Renal cortex interstitium (tissue), 15 donors: ENCODE data around the gene RNPS1. TPM values are rescaled to one million over a fixed set of nuclear protein-coding genes. Genes with fewer than 3 reads are reported as not detected.

Experiments used
- DNase-seq, 11 donors: peaks; one replicate each; pipeline ENCODE4 v3.0.0-alpha.2; 2013; ENCODE audit warnings: low read depth in 9 of 11, low spot score in 4 of 11; ENCODE audit errors: extremely low read depth in 1 of 11
- long read RNA-seq, 16 experiments: transcript quantifications; one replicate each; lab custom pipeline, GENCODE V29; 2026
- polyA plus RNA-seq, 3 donors: library from polyadenylated mRNA; unstranded; fragments of 120-200 nt; gene quantifications; one replicate each; pipeline ENCODE4 v1.2.1, GENCODE V29; 2013; ENCODE audit not compliant: insufficient read length in 3 of 3

RNPS1 gene, protein sequence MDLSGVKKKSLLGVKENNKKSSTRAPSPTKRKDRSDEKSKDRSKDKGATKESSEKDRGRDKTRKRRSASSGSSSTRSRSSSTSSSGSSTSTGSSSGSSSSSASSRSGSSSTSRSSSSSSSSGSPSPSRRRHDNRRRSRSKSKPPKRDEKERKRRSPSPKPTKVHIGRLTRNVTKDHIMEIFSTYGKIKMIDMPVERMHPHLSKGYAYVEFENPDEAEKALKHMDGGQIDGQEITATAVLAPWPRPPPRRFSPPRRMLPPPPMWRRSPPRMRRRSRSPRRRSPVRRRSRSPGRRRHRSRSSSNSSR
- polyA plus RNA-seq = 100 to 1,000 TPM; 194 to 231 (median 219) TPM
- long read RNA-seq, donor 1, transcript RNPS1-219 (6 exons, 1,685 nt) = minor isoform, 8 of 73 reads
- long read RNA-seq, donor 1, transcript RNPS1-220 (7 exons, 2,037 nt) = major isoform, 21 of 73 reads
- long read RNA-seq, donor 1, transcript RNPS1-217 (7 exons, 1,514 nt) = minor isoform, 8 of 73 reads
- long read RNA-seq, donor 1, transcript RNPS1-202 (8 exons, 2,241 nt) = minor isoform, 18 of 73 reads
- long read RNA-seq, donor 1, partial matches to known transcripts = 9 of 73 reads
- long read RNA-seq, donor 1, other reads (novel, unspliced or antisense) = 0 of 73 reads
- long read RNA-seq, donor 2, transcript RNPS1-202 (8 exons, 2,241 nt) = major isoform, 27 of 107 reads
- long read RNA-seq, donor 2, transcript RNPS1-219 (6 exons, 1,685 nt) = minor isoform, 7 of 107 reads
- long read RNA-seq, donor 2, transcript RNPS1-217 (7 exons, 1,514 nt) = minor isoform, 6 of 107 reads
- long read RNA-seq, donor 2, transcript RNPS1-220 (7 exons, 2,037 nt) = minor isoform, 18 of 107 reads
- long read RNA-seq, donor 2, partial matches to known transcripts = 41 of 107 reads
- long read RNA-seq, donor 2, other reads (novel, unspliced or antisense) = 0 of 107 reads
- long read RNA-seq, donor 3, transcript RNPS1-202 (8 exons, 2,241 nt) = major isoform, 37 of 109 reads
- long read RNA-seq, donor 3, transcript RNPS1-220 (7 exons, 2,037 nt) = minor isoform, 25 of 109 reads
- long read RNA-seq, donor 3, transcript RNPS1-217 (7 exons, 1,514 nt) = minor isoform, 9 of 109 reads
- long read RNA-seq, donor 3, transcript RNPS1-219 (6 exons, 1,685 nt) = minor isoform, 7 of 109 reads
- long read RNA-seq, donor 3, partial matches to known transcripts = 19 of 109 reads
- long read RNA-seq, donor 3, other reads (novel, unspliced or antisense) = 0 of 109 reads
- long read RNA-seq, donor 4, transcript RNPS1-206 (2 exons, 2,223 nt) = minor isoform, 5 of 78 reads
- long read RNA-seq, donor 4, transcript RNPS1-221 (1 exons, 1,826 nt) = minor isoform, 7 of 78 reads
- long read RNA-seq, donor 4, transcript RNPS1-202 (8 exons, 2,241 nt) = major isoform, 29 of 78 reads
- long read RNA-seq, donor 4, transcript RNPS1-220 (7 exons, 2,037 nt) = minor isoform, 16 of 78 reads
- long read RNA-seq, donor 4, partial matches to known transcripts = 0 of 78 reads
- long read RNA-seq, donor 4, other reads (novel, unspliced or antisense) = 0 of 78 reads
- long read RNA-seq, donor 5 = 0 reads
- long read RNA-seq, donor 6, transcript RNPS1-206 (2 exons, 2,223 nt) = minor isoform, 12 of 84 reads
- long read RNA-seq, donor 6, transcript RNPS1-202 (8 exons, 2,241 nt) = major isoform, 19 of 84 reads
- long read RNA-seq, donor 6, transcript RNPS1-220 (7 exons, 2,037 nt) = minor isoform, 12 of 84 reads
- long read RNA-seq, donor 6, transcript RNPS1-217 (7 exons, 1,514 nt) = minor isoform, 9 of 84 reads
- long read RNA-seq, donor 6, partial matches to known transcripts = 15 of 84 reads
- long read RNA-seq, donor 6, other reads (novel, unspliced or antisense) = 0 of 84 reads
- long read RNA-seq, donor 7, transcript RNPS1-220 (7 exons, 2,037 nt) = minor isoform, 30 of 121 reads
- long read RNA-seq, donor 7, transcript RNPS1-217 (7 exons, 1,514 nt) = minor isoform, 13 of 121 reads
- long read RNA-seq, donor 7, transcript RNPS1-219 (6 exons, 1,685 nt) = minor isoform, 16 of 121 reads
- long read RNA-seq, donor 7, transcript RNPS1-202 (8 exons, 2,241 nt) = major isoform, 31 of 121 reads
- long read RNA-seq, donor 7, partial matches to known transcripts = 22 of 121 reads
- long read RNA-seq, donor 7, other reads (novel, unspliced or antisense) = 0 of 121 reads
- long read RNA-seq, donor 8 = 0 reads
- long read RNA-seq, donor 9, transcript RNPS1-220 (7 exons, 2,037 nt) = minor isoform, 26 of 96 reads
- long read RNA-seq, donor 9, transcript RNPS1-202 (8 exons, 2,241 nt) = major isoform, 37 of 96 reads
- long read RNA-seq, donor 9, transcript RNPS1-219 (6 exons, 1,685 nt) = minor isoform, 7 of 96 reads
- long read RNA-seq, donor 9, transcript RNPS1-217 (7 exons, 1,514 nt) = minor isoform, 10 of 96 reads
- long read RNA-seq, donor 9, partial matches to known transcripts = 10 of 96 reads
- long read RNA-seq, donor 9, other reads (novel, unspliced or antisense) = 0 of 96 reads
- long read RNA-seq, donor 10, transcript RNPS1-202 (8 exons, 2,241 nt) = major isoform, 22 of 84 reads
- long read RNA-seq, donor 10, transcript RNPS1-206 (2 exons, 2,223 nt) = minor isoform, 6 of 84 reads
- long read RNA-seq, donor 10, transcript RNPS1-219 (6 exons, 1,685 nt) = minor isoform, 9 of 84 reads
- long read RNA-seq, donor 10, transcript RNPS1-220 (7 exons, 2,037 nt) = minor isoform, 17 of 84 reads
- long read RNA-seq, donor 10, partial matches to known transcripts = 18 of 84 reads
- long read RNA-seq, donor 10, other reads (novel, unspliced or antisense) = 0 of 84 reads
- long read RNA-seq, donor 11, transcript RNPS1-220 (7 exons, 2,037 nt) = minor isoform, 25 of 65 reads
- long read RNA-seq, donor 11, transcript RNPS1-202 (8 exons, 2,241 nt) = major isoform, 29 of 65 reads
- long read RNA-seq, donor 11, partial matches to known transcripts = 0 of 65 reads
- long read RNA-seq, donor 11, other reads (novel, unspliced or antisense) = 0 of 65 reads
- long read RNA-seq, donor 12, transcript RNPS1-202 (8 exons, 2,241 nt) = major isoform, 9 of 24 reads
- long read RNA-seq, donor 12, transcript RNPS1-220 (7 exons, 2,037 nt) = minor isoform, 6 of 24 reads
- long read RNA-seq, donor 12, partial matches to known transcripts = 0 of 24 reads
- long read RNA-seq, donor 12, other reads (novel, unspliced or antisense) = 0 of 24 reads
- long read RNA-seq, donor 13 = 0 reads
- long read RNA-seq, donor 14, transcript RNPS1-217 (7 exons, 1,514 nt) = minor isoform, 9 of 88 reads
- long read RNA-seq, donor 14, transcript RNPS1-202 (8 exons, 2,241 nt) = major isoform, 37 of 88 reads
- long read RNA-seq, donor 14, transcript RNPS1-219 (6 exons, 1,685 nt) = minor isoform, 6 of 88 reads
- long read RNA-seq, donor 14, transcript RNPS1-220 (7 exons, 2,037 nt) = minor isoform, 27 of 88 reads
- long read RNA-seq, donor 14, partial matches to known transcripts = 6 of 88 reads
- long read RNA-seq, donor 14, other reads (novel, unspliced or antisense) = 0 of 88 reads
- long read RNA-seq, donor 15, transcript RNPS1-220 (7 exons, 2,037 nt) = major isoform, 20 of 50 reads
- long read RNA-seq, donor 15, transcript RNPS1-219 (6 exons, 1,685 nt) = minor isoform, 6 of 50 reads
- long read RNA-seq, donor 15, transcript RNPS1-202 (8 exons, 2,241 nt) = minor isoform, 13 of 50 reads
- long read RNA-seq, donor 15, partial matches to known transcripts = 0 of 50 reads
- long read RNA-seq, donor 15, other reads (novel, unspliced or antisense) = 0 of 50 reads
- long read RNA-seq, donor 16, transcript RNPS1-206 (2 exons, 2,223 nt) = minor isoform, 22 of 252 reads
- long read RNA-seq, donor 16, transcript RNPS1-202 (8 exons, 2,241 nt) = minor isoform, 66 of 252 reads
- long read RNA-seq, donor 16, transcript RNPS1-220 (7 exons, 2,037 nt) = major isoform, 67 of 252 reads
- long read RNA-seq, donor 16, transcript RNPS1-217 (7 exons, 1,514 nt) = minor isoform, 20 of 252 reads
- long read RNA-seq, donor 16, partial matches to known transcripts = 49 of 252 reads
- long read RNA-seq, donor 16, other reads (novel, unspliced or antisense) = 0 of 252 reads

DNA sequence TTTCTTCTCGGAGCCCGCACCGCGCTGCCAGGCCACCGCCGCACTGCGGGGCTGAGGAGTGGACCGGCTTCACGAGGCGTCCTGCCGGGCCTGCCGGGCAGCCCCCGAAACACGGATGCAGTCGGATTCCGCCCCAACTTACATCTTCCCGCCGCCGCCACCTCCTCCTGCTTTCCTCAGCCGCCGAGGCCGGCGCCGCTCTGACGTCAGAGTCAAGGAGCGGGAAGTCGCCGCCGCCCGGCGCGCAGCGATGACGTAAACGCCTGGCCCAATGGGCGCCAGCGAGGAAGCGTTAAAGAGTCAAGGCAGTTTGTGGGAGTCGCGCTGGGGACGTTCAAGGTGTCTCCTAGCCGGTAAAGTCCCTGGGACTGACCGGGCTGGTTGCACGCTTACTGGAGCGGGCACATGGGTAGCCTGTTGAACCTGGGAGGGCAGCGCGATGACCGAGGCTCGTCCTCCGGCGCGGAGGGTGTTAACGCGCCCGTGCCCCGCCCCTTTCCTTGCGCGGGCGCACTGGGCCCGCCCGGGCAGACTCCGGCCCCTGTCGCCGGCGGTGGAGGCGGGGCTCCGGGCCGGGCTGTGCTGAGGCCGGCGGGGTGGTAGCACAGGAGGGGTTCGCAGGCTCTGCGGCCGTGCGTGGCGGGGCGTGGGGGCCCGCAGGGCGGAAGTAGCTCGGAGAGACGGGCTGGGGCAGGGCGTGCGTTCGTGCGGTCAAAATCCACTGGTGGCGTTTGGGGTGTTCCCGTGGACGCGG lies at the start of gene RNPS1:
RNPS1 (minus strand) TSS at position 214 of the 754 bp plus-strand sequence. CDS start 3,483 bp downstream, outside the sequence.
- peak; percentile 93 to 99 (median 97) for DNase-seq

DNA sequence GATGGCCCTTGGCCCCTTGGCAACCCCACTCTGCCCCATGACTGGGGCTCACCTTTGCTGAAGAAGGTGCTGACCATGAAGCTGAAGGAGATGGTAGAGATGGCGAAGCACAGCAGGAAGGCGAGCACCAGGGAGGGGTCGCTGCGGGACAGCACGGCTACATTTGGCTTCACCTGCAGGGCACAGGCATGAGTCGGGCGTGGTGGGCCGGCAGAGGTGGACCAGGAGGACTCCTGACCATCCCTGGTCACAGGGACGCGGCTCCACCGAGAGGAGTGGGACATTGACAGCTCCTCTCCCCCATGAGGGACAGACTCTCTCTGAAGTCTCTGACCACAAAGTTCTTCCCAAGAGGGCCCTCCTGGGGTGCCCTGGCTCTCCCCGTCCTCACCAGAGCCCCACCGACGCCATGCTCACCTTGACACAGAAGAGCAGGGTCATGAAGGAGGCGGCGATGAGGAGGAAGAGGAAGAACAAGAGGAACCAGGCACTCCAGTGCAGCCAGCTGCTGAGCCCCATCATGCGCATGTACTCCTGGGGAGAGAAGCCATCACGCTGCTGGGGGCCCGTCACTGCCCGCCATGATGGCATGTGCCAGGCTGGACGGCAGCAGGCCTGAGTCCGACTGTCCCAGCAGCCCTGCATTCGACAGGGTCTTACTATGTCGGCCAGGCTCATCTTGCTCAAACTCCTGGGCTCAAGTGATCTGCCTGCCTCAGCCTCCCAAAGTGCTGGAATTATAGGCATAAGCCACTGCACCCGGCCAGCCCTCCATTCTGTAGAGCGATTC lies 49.5 kb upstream of the RNPS1 start:
- no peak for DNase-seq

DNA sequence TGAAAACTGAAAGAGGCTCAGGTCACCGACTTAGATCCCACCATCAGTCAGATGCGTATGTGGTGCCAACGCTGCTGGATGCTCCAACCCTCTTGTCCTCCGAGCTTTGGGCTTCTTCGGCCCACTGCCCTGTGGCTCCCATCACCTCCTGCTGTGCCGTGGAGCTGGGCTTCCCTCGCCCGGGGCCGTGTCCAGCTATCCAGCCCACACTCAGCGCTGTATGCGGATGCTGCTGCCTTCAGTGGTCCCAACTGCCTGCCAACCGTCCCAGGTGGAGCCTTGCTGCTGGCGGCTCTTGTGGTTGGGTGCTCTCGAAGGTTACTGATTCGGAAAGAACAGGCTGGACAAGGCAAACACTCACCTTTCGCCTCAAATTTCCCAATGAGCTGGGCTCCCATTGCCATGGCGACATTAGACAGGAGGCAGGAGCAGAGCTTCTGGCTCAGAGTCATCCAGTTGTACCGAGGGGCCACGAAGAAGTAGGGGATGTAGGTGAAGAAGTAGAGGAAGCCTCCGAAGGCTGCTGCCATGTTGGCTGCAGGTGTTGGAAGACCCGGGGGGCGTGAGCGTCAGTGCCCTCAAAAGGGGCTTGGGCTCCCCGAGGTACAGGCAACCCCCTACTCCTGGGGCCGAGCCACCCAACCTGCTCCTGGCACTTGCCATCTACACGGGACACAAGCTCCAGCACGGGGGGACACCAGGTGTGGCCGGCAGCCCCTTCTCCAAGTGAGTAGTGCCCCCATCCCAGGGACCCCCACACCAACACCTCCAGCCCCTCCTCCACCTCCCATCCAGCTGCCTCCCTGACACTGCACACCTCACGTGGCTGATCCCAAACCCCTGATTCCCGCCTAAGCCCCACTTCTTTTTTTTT lies 40.4 kb upstream of the RNPS1 start:
- DNase-seq = no peak

DNA sequence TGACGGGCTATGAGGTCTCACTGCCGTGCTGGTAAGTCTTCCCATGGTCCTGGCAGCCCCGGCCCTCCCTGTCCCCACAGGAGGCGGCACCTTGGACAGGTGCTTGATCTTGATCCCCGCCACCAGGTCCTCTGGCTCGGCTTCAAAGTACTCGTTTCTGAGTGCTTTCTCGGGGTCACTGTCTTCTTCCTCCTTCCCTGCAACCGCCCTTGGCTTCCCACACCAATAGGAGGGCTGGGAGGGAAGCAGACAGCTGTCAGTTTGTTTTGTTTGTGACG lies 31.9 kb upstream of the RNPS1 start:
- no peak for DNase-seq

DNA sequence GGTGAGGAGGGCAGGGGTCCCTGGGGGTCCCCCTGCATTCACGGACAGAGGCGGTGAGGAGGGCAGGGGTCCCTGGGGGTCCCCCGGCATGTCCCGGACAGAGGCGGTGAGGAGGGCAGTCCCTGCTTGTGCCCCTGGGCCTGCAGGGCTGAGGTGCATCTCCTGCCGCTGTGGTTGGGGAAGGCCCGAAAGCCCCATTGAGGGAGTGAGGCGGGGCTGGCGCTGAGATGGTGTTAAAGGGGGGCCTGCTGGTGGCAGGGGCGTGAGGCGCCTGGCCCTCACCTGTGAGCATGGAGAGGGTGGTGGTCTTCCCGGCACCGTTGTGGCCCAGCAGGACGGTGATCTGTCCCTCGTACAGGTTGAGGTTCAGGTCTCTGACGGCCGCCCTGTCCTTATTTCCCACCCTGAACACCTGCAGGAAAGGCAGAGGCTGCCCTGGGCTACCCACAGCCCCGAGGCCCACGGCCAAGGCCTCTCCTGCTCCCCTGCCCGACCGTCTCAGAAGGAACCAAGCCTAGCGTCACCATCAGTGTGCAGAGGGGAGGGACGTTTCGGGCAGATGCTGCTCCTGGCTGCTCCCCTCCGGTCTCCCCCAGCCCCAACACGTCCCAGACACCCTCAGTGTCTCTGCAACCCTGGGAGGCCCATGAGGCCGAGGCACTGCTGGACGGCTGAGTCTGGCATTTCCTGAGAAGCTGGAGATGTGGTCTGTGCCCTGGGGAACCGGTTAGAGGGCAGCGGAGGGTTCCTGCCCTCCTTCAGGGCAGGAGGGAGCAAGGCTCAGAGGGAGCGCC lies 31.4 kb upstream of the RNPS1 start:
- no peak for DNase-seq

DNA sequence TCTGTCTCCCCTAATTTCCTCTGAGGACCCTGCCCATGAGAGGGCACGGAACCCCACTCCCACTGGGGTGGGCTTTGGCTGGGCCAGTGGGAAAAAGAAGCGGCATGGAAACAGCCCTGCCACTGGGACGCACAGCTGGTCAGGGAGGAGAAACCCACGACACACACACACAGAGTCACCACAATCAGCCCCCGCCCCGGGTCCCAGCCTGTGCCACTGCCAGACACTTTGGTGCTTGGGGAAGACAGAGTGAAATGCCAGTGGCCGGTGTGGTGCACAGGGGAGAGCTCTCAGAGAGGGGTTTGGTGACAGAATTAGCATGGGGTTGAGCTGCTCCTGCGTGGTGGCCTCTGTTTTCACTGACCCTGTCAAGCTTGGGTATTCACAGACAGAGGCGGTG lies 30.7 kb upstream of the RNPS1 start:
- no peak for DNase-seq

DNA sequence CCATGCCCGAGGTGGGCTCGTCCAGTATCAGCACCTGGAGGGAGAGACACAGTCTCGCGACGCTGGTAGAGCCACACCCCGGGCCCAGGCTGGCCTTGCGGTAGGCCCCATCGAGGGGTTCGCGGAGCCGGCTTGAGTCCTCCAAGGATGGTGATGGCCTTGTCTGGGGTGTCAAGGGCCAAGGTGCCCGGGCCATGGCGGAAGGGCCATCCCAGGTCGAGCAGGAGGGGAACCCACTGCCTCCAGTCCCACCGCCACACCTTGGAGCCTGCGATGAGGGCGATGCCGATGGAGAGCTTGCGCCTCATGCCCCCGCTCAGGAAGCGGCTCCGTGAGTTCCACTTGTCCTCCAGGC lies 29.6 kb upstream of the RNPS1 start:
- no peak for DNase-seq

DNA sequence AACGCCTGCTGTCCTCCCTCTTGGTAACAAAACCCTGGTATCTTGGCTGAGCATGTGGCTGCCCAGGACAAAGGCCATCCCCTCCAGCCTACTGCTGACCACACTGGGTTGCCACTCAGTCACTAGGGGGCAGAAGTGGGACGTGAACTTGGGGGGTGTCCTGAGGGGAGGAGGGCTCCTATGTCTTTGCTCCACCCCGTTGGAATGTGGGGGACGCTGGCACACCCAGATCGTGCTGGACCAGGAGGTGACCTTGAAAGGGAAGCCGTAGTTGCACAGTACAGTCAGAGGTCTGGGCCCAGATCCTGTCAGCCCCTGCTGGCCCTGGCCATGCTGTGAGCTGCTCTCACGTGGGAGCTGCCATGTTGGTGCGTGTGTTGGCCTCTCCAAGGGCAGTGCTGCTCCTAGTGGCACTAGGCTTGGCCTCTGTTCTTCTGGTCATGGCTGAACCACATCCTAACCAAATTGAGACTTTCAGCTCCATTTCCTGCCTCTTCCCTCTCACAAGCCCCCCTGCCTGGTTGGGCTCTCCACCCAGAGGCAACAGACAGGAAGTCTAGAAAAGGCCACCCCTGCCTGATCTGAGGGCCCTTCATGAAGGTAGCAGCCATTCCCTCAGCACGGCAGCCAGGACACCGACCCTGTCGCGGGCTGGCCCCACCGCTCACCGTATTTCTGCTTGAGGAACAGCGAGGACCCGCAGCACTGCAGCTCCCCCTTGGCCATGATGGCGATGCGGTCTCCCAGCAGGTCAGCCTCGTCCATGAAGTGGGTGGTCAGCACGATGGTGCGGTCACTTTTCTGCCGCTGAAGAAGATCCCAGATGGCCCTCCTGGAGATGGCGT lies 29.0 kb upstream of the RNPS1 start:
- peak in 1 of 11 donors; percentile 12 for DNase-seq

DNA sequence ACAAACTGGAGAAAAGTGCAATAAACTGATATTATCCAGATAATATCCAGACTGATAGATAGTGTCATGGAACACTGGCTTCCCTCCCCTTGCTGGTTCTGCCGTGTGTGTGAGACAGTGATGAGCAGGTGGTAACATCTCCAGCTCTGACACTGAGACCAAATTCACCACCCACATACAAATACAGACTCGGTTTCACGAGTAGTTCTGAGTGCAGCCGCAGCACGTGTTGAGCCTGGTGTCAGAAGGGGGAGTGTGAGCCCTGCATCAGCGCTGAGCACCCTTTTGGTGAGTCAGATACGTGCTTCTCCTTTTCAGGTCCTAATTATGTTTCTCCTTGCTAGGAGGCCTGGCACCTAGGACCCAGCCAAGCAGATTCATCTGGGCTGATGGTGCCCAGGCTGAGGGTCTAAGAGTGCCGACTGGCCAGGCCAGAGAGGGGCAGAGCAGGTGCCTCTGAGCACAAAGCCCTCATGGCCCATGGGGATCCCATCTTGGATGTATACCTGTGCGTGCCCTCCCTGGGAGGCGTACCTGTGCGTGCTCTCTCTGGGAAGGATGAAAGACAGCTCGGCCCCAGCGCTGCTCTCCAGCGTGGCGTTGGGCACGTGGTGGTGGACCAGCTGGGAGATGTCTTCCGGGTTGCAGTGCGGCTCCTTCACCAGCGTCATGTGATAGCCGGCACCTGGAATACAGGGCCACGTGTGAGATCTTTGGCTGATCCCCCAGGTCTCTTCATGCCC lies 27.3 kb upstream of the RNPS1 start:
- no peak for DNase-seq
